HG02981 (cell line): ENCODE results near the gene TWIST2.

Experiments
- ATAC-seq: cut with Tn5 transposase; IDR thresholded peaks from one replicate; pipeline ENCODE4 v1.9.1; 2021; ENCODE audit warnings: mild to moderate bottlenecking, moderate library complexity; ENCODE audit not compliant: unreplicated experiment

TWIST2 gene

GRCh38 chr2:238916176-238916874 lies 68.4 kb downstream of the TWIST2 start:
- ATAC-seq, result no peak

GRCh38 chr2:238916875-238917590 lies 69.1 kb downstream of the TWIST2 start:
- no peak for ATAC-seq

- no peak for ATAC-seq
Observed at GRCh38 chr2:238919307-238919706, 71.4 kb downstream of the TWIST2 start.

GRCh38 chr2:238920053-238920452 lies 72.2 kb downstream of the TWIST2 start:
- ATAC-seq, result no peak

- ATAC-seq, result no peak
Observed at GRCh38 chr2:238920601-238921001, 72.7 kb downstream of the TWIST2 start.

GRCh38 chr2:238921259-238921658 lies 73.4 kb downstream of the TWIST2 start:
- ATAC-seq, result no peak

GRCh38 chr2:238921681-238922319 lies 73.9 kb downstream of the TWIST2 start:
- no peak for ATAC-seq

GRCh38 chr2:238922435-238922834 lies 74.5 kb downstream of the TWIST2 start:
- no peak for ATAC-seq

- ATAC-seq, result no peak
Observed at GRCh38 chr2:238924032-238924431, 76.1 kb downstream of the TWIST2 start.

GRCh38 chr2:238924796-238925195 lies 76.9 kb downstream of the TWIST2 start:
- ATAC-seq, result no peak

- ATAC-seq, result no peak
Observed at GRCh38 chr2:238925281-238925680, 77.4 kb downstream of the TWIST2 start.

GRCh38 chr2:238925816-238926521 lies 78.1 kb downstream of the TWIST2 start:
- ATAC-seq, result no peak

GRCh38 chr2:238926761-238927611 lies 79.1 kb downstream of the TWIST2 start:
- no peak for ATAC-seq

- no peak for ATAC-seq
Observed at GRCh38 chr2:238927746-238928519, 80.0 kb downstream of the TWIST2 start.

- no peak for ATAC-seq
Observed at GRCh38 chr2:238928520-238929241, 80.8 kb downstream of the TWIST2 start.

GRCh38 chr2:238929242-238930081 lies 81.6 kb downstream of the TWIST2 start:
- ATAC-seq, result no peak

- no peak for ATAC-seq
Observed at GRCh38 chr2:238930216-238930615, 82.3 kb downstream of the TWIST2 start.
